GM12874 (cell line): ENCODE results near the gene NCAM2.

Experiments
- TF ChIP-seq, protein P1 (sequence below): IDR thresholded peaks from 2 replicates; pipeline ENCODE4 v1.5.1; 2011; ENCODE audit warnings: low read depth, mild to moderate bottlenecking, control low read depth, low read length, moderate library complexity; ENCODE audit not compliant: insufficient read depth

NCAM2 gene

DNA sequence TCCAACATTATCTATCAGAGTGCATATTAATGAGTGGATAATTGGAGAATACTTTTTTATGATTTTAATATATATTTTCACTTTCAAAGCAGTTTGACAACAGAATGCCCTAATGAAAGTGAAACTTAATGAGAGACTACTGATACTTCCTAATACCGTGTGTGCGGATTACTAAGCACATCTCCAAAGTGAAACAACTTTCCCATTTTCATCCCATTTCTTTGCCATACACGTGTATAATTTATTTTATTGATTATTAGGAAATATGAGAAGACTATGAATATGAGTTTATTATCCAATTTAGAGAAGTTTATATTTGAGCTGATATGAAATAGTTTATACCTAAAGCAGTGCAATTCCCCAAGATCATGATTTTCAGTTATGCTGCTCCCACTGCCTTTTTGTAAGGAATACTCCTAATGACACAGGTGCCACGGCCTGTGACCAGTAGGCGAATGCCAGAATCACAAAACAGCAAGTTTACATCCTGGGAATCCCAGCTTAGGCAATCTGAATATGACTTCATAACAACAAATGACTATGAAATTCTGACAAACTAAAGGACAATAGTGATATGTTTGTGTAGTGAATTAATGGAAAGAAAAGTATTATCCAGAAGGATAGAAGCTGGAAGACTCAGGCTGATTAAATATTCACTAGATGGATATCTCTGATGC is 202.9 kb downstream of the NCAM2 start:
- TF ChIP-seq, protein P1, sequence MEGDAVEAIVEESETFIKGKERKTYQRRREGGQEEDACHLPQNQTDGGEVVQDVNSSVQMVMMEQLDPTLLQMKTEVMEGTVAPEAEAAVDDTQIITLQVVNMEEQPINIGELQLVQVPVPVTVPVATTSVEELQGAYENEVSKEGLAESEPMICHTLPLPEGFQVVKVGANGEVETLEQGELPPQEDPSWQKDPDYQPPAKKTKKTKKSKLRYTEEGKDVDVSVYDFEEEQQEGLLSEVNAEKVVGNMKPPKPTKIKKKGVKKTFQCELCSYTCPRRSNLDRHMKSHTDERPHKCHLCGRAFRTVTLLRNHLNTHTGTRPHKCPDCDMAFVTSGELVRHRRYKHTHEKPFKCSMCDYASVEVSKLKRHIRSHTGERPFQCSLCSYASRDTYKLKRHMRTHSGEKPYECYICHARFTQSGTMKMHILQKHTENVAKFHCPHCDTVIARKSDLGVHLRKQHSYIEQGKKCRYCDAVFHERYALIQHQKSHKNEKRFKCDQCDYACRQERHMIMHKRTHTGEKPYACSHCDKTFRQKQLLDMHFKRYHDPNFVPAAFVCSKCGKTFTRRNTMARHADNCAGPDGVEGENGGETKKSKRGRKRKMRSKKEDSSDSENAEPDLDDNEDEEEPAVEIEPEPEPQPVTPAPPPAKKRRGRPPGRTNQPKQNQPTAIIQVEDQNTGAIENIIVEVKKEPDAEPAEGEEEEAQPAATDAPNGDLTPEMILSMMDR: no peak

DNA sequence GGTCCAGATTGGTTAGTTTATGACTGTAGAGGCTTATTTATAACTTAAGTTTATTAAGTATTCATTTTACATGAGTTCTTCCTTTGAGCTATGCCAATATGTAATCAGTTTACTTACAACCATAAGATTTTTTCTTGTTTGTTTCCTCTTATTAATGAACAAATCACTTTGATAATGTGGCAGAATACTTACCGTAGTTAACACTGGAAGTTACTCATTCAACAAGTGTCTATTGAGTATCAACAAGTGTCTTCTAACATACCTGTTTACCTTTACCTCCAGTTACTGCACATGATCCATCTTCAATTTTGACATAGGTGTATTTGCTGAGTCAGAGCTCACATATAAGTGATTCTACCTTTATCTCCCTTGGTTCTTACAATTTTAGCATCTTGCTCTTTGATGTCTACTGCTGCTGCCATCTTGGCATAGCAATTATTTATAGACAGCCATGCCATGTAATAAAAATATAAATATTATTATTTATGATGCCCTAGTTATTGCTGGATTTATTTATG is 205.7 kb downstream of the NCAM2 start:
- TF ChIP-seq, protein P1: no peak

DNA sequence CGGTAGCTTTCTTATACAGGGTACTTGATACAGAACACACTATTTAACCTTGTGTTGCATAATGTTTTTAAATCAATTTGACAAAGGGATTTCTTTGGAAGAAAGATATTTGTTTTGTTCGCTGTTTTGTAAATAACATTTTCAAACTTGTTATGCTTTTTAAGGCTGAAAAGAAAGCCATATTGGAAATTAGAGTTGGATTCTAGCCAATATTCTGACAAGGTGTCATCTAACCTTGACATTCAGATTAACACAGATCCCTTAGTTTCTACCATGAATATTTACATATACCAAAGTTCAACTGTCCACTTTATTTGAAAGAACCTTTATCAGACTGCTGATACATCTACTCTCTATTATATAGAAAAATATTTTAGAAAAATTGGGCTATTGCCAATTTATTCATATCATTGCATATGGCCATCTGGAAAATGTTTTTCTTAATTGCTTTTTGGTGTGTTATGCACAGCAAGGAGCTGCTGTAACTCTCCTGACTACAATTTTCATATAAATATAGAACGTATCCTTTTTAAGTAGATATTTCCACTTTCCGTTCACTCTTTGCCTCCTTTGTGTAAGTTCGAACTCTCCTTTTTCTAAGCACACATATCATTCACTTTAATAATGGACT is 206.3 kb downstream of the NCAM2 start:
- TF ChIP-seq, protein P1: no peak

DNA sequence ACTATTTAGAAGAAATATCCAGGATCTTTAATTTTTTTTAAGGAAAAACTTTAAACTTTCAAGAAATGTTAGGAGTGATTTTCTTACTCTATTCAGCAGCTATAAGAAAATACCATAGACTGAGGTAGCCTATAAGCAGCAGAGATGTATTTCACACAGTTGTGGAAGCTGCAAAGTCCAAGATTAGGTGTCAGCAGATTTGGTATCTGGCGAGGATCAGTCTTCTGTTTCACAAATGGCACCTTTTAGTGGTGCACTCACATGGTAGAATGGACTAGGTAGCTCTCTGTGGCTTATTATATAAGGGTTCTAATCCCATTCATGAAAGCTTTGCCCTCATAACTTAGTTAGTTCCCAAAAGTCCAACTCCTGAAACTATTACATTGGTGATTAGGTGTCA is 207.4 kb downstream of the NCAM2 start:
- TF ChIP-seq, protein P1: no peak

DNA sequence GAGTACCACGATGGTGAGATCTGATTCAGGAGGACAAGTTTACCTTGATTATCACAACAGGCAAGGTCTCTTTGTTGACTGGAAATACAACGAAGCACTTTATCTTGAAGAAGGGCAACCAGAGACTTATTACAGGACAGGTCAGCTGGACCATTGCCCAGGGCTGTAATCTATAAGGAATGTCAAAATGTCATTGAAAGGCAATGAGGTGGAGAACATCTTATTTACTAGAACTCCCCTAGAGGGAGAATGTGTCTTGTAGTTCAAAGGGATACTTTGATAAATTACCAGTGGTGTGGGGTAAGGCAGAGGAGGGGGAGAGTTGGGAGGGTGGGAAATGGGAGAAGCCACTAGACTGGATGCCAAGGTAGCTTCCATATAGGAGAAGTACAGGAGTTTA is 212.3 kb downstream of the NCAM2 start:
- TF ChIP-seq, protein P1: no peak

DNA sequence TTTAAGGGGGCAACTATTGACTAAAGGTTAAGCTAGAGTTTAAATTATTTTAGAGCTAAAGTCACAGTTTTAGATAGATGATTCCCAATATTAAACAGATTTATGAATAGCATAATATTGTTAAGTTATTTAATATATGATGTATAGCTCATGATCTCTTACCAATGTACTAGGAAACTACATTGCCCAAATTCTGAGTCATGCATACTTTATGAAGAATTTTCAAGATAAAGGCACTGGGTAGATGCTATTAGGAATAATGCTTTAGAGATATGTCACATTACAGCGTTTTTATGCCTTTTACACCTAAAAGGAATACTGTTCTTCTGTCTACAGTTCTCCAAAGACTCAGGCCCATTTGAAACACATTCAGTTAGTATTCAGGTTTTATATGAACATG is 215.1 kb downstream of the NCAM2 start:
- TF ChIP-seq, protein P1: no peak

DNA sequence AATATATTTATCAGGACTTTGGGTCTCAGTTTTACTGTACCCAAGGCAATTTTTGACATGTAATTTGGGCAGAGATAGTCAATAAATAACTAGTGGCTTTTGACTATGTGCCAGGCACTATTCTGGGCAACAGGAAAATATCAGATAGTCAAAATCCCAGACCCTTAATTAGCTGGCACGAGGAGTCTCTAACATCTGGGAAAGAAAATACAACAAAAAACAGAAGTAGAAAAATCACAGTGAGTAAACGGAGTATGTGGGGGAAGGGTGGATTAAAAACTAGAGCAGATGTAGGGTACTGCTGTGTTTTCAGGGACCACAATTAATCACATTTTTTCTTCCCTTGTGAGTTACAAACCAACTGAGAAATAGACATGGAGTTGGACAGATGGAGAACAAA is 217.8 kb downstream of the NCAM2 start:
- TF ChIP-seq, protein P1: no peak
